Panc1 (cell line): ENCODE data around the gene RNF130. TPM values are rescaled to one million over a fixed set of nuclear protein-coding genes. Genes with fewer than 3 reads are reported as not detected.

Experiments
- ATAC-seq: fragments of 200-7000 bp; cut with Tn5 transposase; 2 replicates; pipeline ENCODE4 v1.9.1; 2020; ENCODE audit warnings: mild to moderate bottlenecking, moderate library complexity
- BruUV-seq: library from RNA; stranded (reverse); fragments of 400-500 nt; replicated peaks from 2 replicates; lab custom pipeline; 2021; lab: Mats Ljungman, UMichigan
- CTCF ChIA-PET: fragments of 300-600 bp; sonication (Branson Sonifier 250); formaldehyde crosslinking; loops from one replicate; lab custom pipeline; 2022; ENCODE audit warnings: antibody characterized with exemption; lab: Charles Lee
- POLR2A ChIA-PET: fragments of 300-600 bp; sonication (Branson Sonifier 250); formaldehyde crosslinking; loops from one replicate; lab custom pipeline; 2022; ENCODE audit warnings: antibody characterized with exemption; lab: Charles Lee
- DNase-seq: peaks from one replicate; pipeline ENCODE4 v3.0.0-alpha.2; 2010; ENCODE audit warnings: low read depth, low spot score
- H3K27ac ChIP-seq: 2 replicates; pipeline ENCODE4 v1.5.1; 2011; ENCODE audit warnings: mild to moderate bottlenecking, low read length, inconsistent platforms
- H3K27me3 ChIP-seq: fragments of 200-500 bp; sonication (Bioruptor generic); 2 replicates; pipeline ENCODE4 v1.6.0; 2014; ENCODE audit warnings: low read length, inconsistent platforms; ENCODE audit not compliant: control insufficient read depth, insufficient read depth
- H3K36me3 ChIP-seq: fragments of 200-500 bp; sonication (Bioruptor generic); 2 replicates; pipeline ENCODE4 v1.5.1; 2014; ENCODE audit warnings: inconsistent platforms, mild to moderate bottlenecking, low read length, moderate library complexity; ENCODE audit not compliant: control insufficient read depth, insufficient read depth
- H3K4me1 ChIP-seq: 2 replicates; pipeline ENCODE4 v1.5.1; 2011; ENCODE audit warnings: inconsistent platforms, mild to moderate bottlenecking, low read length, moderate library complexity; ENCODE audit not compliant: control insufficient read depth, insufficient read depth
- H3K4me3 ChIP-seq, 2 experiments: 2 replicates each; pipeline ENCODE4 v1.5.1; 2011 to 2012; ENCODE audit warnings: low read depth in 2 of 2, low read length in 2 of 2, mild to moderate bottlenecking in 2 of 2, inconsistent platforms in 1 of 2, moderate library complexity in 1 of 2
- H3K9me3 ChIP-seq: fragments of 200-500 bp; sonication (Bioruptor generic); 2 replicates; pipeline ENCODE4 v1.5.1; 2014; ENCODE audit warnings: low read depth, mild to moderate bottlenecking, inconsistent platforms, low read length, moderate library complexity; ENCODE audit not compliant: control insufficient read depth, insufficient read depth
- POLR2AphosphoS5 ChIP-seq: IDR thresholded peaks from 2 replicates; pipeline ENCODE4 v1.6.1; 2012; ENCODE audit warnings: mild to moderate bottlenecking, low read depth, low read length, moderate library complexity
- SIN3A ChIP-seq: IDR thresholded peaks from 2 replicates; pipeline ENCODE4 v1.6.1; 2012; ENCODE audit warnings: low read depth, mild to moderate bottlenecking, low read length, moderate library complexity, borderline replicate concordance; ENCODE audit not compliant: insufficient read depth
- TCF7L2 ChIP-seq: IDR thresholded peaks from 2 replicates; pipeline ENCODE4 v1.6.1; 2011; ENCODE audit warnings: mild to moderate bottlenecking, low read depth, low read length, inconsistent platforms
- in situ Hi-C: cut with HindIII; loops from 2 replicates; pipeline ENCODE4 v1.10.0; 2016; ENCODE audit warnings: low sequenced_read_pairs, low pct_unique_long_range_greater_than_20kb
- intact Hi-C: fragments of 100-400 bp; cut with micrococcal nuclease; formaldehyde crosslinking; loops from one replicate; pipeline ENCODE4 v1.10.0; 2022; ENCODE audit not compliant: unreplicated experiment
- total RNA-seq: library from RNA; stranded (reverse); gene quantifications from one replicate; pipeline ENCODE4 v1.2.1, GENCODE V29; 2021; ENCODE audit not compliant: unreplicated experiment
- TF ChIP-seq, protein P1 (sequence below), 2 experiments: IDR thresholded peaks; 2 replicates each; pipeline ENCODE4 v1.6.1; 2011 to 2012; ENCODE audit warnings: low read depth in 2 of 2, control low read depth in 1 of 2, low read length in 1 of 2, mild to moderate bottlenecking in 1 of 2, moderate library complexity in 1 of 2; ENCODE audit not compliant: insufficient read depth in 1 of 2
- TF ChIP-seq, protein P2 (sequence below): fragments of 450-650 bp; IDR thresholded peaks from 2 replicates; pipeline ENCODE4 v1.5.1; 2017; ENCODE audit warnings: mild to moderate bottlenecking

RNF130 gene
- total RNA-seq, 1 experiment from 2014 or later, result 73.1 TPM

DNA sequence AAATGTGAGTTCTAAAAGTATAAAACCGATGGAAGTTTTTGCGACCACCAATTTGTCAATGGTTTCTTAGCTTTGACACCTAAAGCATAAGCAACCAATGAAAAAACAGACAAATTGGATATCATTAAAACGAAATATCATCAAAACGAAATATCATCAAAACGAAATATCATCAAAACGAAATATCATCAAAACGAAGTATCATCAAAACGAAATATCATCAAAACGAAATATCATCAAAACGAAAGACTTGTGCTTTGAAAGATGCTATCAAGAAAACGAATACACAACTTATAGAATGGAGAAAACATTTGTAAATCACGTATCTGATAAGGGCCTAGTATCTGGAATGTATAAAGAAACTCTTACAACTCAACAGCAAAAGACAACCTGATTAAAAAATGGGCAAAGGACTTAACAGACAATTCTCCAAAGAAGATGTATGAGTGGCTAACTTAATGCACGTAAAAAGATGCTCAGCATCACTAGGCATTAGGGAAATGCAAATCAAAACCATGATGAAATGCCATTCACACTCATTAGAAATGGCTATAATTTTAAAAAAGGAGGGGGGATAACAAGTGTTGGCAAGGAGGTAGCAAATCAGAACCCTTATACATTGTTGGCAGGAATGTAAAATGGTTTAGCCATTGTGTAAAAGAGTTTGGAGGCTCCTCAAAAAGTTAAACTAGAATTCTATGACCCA is 134.4 kb downstream of the RNF130 start:
- ATAC-seq (no peak), DNase-seq (no peak)
- in situ Hi-C loops (no loop called here), intact Hi-C loops (no loop called here)
- Histone ChIP-seq H3K27ac (no peak overlapping the region), H3K4me1 (no peaks in the 10 kb centered on the region), H3K9me3 (no peaks in the 10 kb centered on the region), H3K36me3 (no peaks in the 10 kb centered on the region), H3K4me3 (no peak overlapping the region), H3K27me3 (no peaks in the 10 kb centered on the region)
- ChIA-PET CTCF (no interaction called here), POLR2A (no interaction called here)
- BruUV-seq, result no TSS peak
- TF ChIP-seq, protein P1, sequence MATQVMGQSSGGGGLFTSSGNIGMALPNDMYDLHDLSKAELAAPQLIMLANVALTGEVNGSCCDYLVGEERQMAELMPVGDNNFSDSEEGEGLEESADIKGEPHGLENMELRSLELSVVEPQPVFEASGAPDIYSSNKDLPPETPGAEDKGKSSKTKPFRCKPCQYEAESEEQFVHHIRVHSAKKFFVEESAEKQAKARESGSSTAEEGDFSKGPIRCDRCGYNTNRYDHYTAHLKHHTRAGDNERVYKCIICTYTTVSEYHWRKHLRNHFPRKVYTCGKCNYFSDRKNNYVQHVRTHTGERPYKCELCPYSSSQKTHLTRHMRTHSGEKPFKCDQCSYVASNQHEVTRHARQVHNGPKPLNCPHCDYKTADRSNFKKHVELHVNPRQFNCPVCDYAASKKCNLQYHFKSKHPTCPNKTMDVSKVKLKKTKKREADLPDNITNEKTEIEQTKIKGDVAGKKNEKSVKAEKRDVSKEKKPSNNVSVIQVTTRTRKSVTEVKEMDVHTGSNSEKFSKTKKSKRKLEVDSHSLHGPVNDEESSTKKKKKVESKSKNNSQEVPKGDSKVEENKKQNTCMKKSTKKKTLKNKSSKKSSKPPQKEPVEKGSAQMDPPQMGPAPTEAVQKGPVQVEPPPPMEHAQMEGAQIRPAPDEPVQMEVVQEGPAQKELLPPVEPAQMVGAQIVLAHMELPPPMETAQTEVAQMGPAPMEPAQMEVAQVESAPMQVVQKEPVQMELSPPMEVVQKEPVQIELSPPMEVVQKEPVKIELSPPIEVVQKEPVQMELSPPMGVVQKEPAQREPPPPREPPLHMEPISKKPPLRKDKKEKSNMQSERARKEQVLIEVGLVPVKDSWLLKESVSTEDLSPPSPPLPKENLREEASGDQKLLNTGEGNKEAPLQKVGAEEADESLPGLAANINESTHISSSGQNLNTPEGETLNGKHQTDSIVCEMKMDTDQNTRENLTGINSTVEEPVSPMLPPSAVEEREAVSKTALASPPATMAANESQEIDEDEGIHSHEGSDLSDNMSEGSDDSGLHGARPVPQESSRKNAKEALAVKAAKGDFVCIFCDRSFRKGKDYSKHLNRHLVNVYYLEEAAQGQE (IDR thresholded peaks at IDR 0.05; ENCODE audit: insufficient read depth in 1 of 2, low read depth in 2 of 2, low read length in 1 of 2), result no peak
- no peak for TF ChIP-seq POLR2AphosphoS5
- TF ChIP-seq TCF7L2, result no peak
- TF ChIP-seq, protein P2, sequence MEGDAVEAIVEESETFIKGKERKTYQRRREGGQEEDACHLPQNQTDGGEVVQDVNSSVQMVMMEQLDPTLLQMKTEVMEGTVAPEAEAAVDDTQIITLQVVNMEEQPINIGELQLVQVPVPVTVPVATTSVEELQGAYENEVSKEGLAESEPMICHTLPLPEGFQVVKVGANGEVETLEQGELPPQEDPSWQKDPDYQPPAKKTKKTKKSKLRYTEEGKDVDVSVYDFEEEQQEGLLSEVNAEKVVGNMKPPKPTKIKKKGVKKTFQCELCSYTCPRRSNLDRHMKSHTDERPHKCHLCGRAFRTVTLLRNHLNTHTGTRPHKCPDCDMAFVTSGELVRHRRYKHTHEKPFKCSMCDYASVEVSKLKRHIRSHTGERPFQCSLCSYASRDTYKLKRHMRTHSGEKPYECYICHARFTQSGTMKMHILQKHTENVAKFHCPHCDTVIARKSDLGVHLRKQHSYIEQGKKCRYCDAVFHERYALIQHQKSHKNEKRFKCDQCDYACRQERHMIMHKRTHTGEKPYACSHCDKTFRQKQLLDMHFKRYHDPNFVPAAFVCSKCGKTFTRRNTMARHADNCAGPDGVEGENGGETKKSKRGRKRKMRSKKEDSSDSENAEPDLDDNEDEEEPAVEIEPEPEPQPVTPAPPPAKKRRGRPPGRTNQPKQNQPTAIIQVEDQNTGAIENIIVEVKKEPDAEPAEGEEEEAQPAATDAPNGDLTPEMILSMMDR, result no peak
- no peak for TF ChIP-seq SIN3A

DNA sequence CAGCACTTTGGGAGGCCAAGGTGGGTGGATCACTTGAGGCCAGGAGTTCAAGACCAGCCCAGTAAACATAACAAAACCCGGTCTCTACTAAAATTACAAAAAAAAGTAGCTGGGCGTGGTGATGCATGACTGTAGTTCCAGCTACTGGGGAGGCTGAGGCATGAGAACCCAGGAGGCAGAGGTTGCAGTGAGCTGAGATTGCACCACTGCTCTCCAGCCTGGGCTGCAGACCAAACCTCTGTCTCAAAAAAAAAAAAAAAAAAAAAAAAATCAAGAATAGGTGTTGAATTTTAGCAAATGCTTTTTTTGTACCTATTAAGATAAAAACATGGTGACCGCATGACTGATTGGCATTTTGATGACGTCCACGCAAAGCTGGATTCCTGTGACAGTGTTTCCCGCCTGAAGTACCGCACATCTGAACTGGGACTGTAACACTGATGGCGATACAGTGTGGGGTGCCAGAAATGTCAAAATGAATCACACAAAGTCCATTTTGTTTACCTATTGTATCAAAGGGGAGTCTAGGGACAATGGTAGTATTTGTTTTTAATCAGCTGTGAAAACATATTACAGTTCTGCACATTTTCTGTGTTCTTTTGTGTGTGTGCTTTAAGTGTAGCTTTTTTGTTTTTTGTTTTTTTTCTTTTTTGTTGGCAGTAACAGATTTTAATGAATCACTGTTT is 140.6 kb downstream of the RNF130 start:
- intact Hi-C loops (no loop called here), in situ Hi-C loops (no loop called here)
- H3K9me3 ChIP-seq, result no peaks in the 10 kb centered on the region
- no peaks in the 10 kb centered on the region for H3K27me3 ChIP-seq
- H3K36me3 ChIP-seq, result no peaks in the 10 kb centered on the region
- H3K27ac ChIP-seq, result no peak overlapping the region
- CTCF ChIA-PET, result no interaction called here
- TF ChIP-seq, protein P1 (IDR thresholded peaks at IDR 0.05; ENCODE audit: insufficient read depth in 1 of 2, low read depth in 2 of 2, low read length in 1 of 2), result no peak
- TF ChIP-seq, protein P2, result no peak
- TF ChIP-seq TCF7L2, result no peak
- no peak for TF ChIP-seq POLR2AphosphoS5
- no peak for TF ChIP-seq SIN3A
- no TSS peak for BruUV-seq
- ATAC-seq (no peak), DNase-seq (no peak)
- H3K4me1 ChIP-seq, result no peaks in the 10 kb centered on the region
- POLR2A ChIA-PET, result no interaction called here
- no peak overlapping the region for H3K4me3 ChIP-seq
